Measurements from ENCODE around the gene VPS13D. TPM values are rescaled to one million over a fixed set of nuclear protein-coding genes. Genes with fewer than 3 reads are reported as not detected.

VPS13D gene
- total and polyA plus RNA-seq, 2 experiments from 2014 or later: 10.7 to 34.9 TPM

- H3K9me3 Mint-ChIP-seq: peaks cover 13% of the 10 kb centered on the region
- no peak for TF ChIP-seq EZH2 (IDR thresholded peaks at IDR 0.05; ENCODE audit: low read depth, unreplicated experiment)
- TF ChIP-seq NANOG (IDR thresholded peaks at IDR 0.05; ENCODE audit: borderline replicate concordance): no peak
- no peak for TF ChIP-seq EZH2phosphoT487 (IDR thresholded peaks at IDR 0.05; ENCODE audit: unreplicated experiment)
- no peak for TF ChIP-seq ZNF462 (CRISPR knock-in tag; IDR thresholded peaks at IDR 0.05)
- TF ChIP-seq JUNB (IDR thresholded peaks at IDR 0.05; ENCODE audit: unreplicated experiment): no peak
- no peak for TF ChIP-seq REST (IDR thresholded peaks at IDR 0.05; ENCODE audit: unreplicated experiment)
- TF ChIP-seq STAT1 (IDR thresholded peaks at IDR 0.05; ENCODE audit: unreplicated experiment): no peak
- no peak for TF ChIP-seq CTCF (conservative IDR thresholded peaks at IDR 0.05; ENCODE audit: low read depth in 2 of 2)
- no peak for TF ChIP-seq ZNF331 (CRISPR knock-in tag; IDR thresholded peaks at IDR 0.05; ENCODE audit: low read depth)
- no peak for TF ChIP-seq CREB1 (CRISPR knock-in tag; IDR thresholded peaks at IDR 0.05; ENCODE audit: low read depth)
- TF ChIP-seq ZNF114 (CRISPR knock-in tag; IDR thresholded peaks at IDR 0.05): no peak
- no peak for TF ChIP-seq POLR2AphosphoS5 (IDR thresholded peaks at IDR 0.05; ENCODE audit: low read depth)
- TF ChIP-seq ETS1 (IDR thresholded peaks at IDR 0.05): no peak
- DNase-seq (ENCODE audit: low spot score) (no peak), ATAC-seq (no peak)
- H3K4me1 Mint-ChIP-seq: no peaks in the 10 kb centered on the region
- no peak overlapping the region for H3K4me3 Mint-ChIP-seq
- H3K9me2 ChIP-seq (ENCODE audit: insufficient read depth): no peaks in the 10 kb centered on the region
- no peak overlapping the region for H3K4me2 ChIP-seq
- H2AFZ ChIP-seq: no peak overlapping the region
- no peaks in the 10 kb centered on the region for H3F3A ChIP-seq (replicated peaks; ENCODE audit: low read depth)
- no peak overlapping the region for H3K27ac Mint-ChIP-seq
- no peaks in the 10 kb centered on the region for H3K36me3 Mint-ChIP-seq (ENCODE audit: low read depth)
- H3K27me3 ChIP-seq (ENCODE audit: insufficient read depth): no peaks in the 10 kb centered on the region
- H3K36me3 ChIP-seq (ENCODE audit: insufficient read depth): no peaks in the 10 kb centered on the region
- H3K27ac ChIP-seq (ENCODE audit: low read depth): no peak overlapping the region
- H3K4me3 ChIP-seq: no peak overlapping the region
- H3K27me3 Mint-ChIP-seq (ENCODE audit: insufficient read depth, low read depth, poor library complexity): peaks cover 3% of the 10 kb centered on the region
- H3K79me2 ChIP-seq (replicated peaks; ENCODE audit: insufficient read depth): no peaks in the 10 kb centered on the region
- no peaks in the 10 kb centered on the region for H3K4me1 ChIP-seq (ENCODE audit: insufficient read depth)
- no peaks in the 10 kb centered on the region for H4K20me1 ChIP-seq (replicated peaks; ENCODE audit: insufficient read depth)
Observed at GRCh38 chr1:12215118-12215961, 14.5 kb upstream of the VPS13D start.

Data from GM23338 (cell line).